ENCODE measurements around the gene DCAF7.

Gene DCAF7

DNA sequence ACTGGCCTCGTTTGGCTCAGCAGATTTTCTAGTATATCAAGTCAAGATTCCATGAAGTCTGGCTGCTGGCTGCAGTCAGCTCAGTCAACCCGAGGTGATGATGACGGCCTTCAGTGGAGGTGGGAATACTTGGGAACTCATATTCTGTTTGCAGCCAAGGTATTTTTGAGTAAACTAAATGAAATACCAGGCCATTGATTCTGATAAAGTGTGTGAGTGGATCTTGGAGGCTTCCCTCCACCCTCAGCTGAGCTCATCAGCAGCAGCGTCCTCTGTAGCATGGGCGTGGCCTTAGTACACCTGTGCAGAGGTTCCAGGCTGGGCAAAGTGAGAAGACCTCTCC lies 28.5 kb downstream of the DCAF7 start:
- no peak overlapping the region for H3K27ac ChIP-seq
- DNase-seq (ENCODE audit: low read depth, low spot score), result no peak

DNA sequence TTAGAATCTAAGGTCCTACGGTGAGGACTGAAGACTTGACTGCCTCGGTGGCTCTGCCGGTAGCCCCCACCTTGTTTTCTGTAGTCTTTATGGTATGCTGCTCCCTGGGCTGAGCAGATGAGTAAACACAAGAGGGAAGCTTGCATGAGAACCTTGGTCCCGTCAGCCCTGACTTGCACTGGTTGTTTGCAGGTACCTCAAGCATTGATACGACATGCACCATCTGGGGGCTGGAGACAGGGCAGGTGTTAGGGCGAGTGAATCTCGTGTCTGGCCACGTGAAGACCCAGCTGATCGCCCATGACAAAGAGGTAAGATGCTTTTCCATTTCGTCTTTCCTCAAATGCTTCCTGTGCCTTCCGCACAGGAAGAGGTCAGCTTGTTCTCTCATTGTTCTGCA lies 29.4 kb downstream of the DCAF7 start:
- no peak overlapping the region for H3K27ac ChIP-seq
- no peak for DNase-seq (ENCODE audit: low read depth, low spot score)

DNA sequence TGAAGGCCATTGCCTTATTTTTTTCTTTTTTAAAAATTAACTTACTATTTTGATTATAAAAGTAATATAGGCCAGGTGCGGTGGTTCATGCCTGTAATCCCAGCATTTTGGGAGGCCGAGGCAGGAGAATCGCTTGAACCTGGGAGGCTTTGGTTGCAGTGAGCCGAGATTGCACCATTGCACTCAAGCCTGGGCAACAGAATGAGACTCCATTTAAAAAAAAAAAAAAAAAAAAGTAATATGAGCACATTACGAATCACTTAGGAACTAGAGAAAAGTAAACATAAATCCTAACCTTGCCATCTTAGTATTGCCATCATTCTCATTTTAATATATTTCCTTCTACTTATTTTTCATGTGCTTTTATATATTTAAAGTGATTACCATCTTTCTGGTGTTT lies 37.5 kb downstream of the DCAF7 start:
- no peak for DNase-seq (ENCODE audit: low read depth, low spot score)
- H3K27ac ChIP-seq, result no peak overlapping the region

DNA sequence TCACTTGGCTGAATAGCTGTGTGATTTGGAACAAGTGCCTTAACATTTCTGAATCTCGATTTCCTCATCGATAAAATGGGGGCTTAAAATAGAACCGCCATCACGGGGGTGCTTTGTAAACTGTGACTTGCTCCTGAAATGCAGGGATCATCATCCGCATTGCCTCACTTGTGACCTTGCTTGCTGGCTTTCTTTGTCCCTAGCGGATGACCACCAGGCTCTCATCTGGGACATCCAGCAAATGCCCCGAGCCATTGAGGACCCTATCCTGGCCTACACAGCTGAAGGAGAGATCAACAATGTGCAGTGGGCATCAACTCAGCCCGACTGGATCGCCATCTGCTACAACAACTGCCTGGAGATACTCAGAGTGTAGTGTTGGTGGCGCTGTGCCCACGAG lies 38.5 kb downstream of the DCAF7 start:
- no peak overlapping the region for H3K27ac ChIP-seq
- DNase-seq (ENCODE audit: low read depth, low spot score), result no peak

DNA sequence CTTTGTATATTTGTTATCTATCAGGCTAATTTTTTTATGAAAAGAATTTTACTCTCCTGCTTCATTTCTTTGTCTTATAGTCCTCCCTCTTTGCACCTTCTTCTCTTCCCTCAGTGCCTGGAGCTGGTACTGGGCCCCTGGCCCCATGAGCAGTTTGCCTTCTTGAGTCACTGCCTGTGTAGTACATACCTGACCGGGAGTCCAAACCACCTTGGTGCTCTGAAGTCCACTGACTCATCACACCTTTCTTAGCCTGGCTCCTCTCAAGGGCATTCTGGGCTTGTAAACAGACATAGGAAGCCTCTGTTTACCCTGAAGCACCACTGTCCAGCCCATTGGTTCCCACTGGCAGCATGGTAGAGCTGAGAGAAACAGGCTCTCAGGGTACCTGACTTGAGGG lies 39.4 kb downstream of the DCAF7 start:
- DNase-seq (ENCODE audit: low read depth, low spot score), result peak; percentile 33
- no peak overlapping the region for H3K27ac ChIP-seq

DNA sequence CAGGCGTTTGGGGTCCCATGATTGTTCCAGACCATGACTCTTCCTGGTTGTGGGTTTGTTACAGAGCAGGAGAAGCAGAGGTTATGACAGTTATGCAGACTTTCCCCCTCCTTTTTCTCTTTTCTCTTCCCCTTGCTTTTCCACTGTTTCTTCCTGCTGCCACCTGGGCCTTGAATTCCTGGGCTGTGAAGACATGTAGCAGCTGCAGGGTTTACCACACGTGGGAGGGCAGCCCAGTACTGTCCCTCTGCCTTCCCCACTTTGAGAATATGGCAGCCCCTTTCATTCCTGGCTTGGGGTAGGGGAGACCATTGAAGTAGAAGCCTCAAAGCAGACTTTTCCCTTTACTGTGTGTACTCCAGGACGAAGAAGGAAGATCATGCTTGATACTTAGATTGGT lies 42.5 kb downstream of the DCAF7 start:
- no peak overlapping the region for H3K27ac ChIP-seq
- DNase-seq (ENCODE audit: low read depth, low spot score), result no peak

DNA sequence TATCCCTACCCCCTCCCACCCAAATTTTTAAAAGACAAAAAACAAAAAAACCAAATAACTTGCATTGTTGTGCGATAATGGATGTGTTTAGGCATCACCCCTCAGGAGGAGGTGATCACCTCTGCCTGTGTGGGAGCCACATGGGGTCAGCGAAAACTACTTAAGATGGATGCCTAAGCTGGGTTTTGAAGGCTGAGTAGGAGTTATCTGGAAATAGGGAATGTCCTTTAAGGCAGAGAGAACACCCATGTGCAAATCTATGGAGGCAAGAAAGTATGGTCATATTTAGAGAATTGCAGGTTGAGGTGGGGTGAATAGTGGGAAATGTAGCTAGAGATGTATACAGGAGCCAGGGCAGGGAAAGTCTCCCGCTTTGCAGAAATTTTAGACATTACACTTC lies 44.9 kb downstream of the DCAF7 start:
- DNase-seq (ENCODE audit: low read depth, low spot score), result no peak
- no peak overlapping the region for H3K27ac ChIP-seq

DNA sequence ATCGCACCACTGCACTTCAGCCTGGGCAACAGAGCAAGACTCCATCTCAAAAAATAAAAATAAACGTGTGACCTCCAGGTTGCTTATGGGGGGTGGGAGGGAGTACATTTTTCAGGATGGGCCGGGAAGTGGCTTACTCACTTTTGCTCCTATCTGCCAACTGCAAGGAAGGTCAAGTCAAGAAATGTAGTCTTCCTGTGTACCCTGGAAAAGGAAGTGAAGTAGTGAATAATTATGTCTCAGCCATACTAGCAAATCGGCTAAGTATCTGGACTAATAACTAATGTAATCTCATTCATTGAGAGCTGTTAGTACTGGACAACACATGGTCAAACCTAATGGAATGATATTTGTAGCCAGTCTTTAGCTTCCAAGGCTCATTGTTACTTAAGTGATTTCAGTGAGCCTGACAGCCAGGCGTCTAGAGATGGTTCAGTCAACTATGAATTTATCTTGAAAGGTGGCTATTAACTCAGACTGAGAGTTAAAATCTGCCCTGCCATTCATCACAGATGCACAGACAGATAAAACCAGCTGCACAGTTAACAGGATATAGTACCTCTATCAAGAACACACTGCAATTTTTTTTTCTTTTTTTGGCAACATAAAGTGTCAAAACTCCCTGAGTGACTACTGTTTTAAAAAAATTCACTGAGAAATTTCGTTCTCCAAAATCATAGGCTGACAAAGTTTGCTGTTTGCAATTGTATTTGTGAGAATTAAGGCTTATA lies 46.7 kb downstream of the DCAF7 start:
- H3K27ac ChIP-seq, result no peak overlapping the region

DNA sequence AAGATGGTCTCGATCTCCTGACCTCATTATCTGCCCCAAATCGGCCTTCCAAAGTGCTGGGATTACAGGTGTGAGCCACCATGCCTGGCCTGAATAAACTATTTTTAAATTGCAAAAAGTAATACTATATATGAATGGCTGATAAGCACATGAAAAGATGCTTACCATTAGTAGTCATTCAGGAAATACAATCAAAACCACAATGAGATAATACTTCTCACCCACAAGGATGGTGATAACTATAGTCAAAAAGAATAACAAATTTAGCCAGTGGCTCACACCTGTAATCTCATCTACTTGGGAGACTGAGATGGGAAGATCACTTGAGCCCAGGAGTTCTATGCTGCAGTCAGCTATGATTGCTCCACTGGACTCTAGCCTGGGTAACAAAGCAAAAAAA lies 48.0 kb downstream of the DCAF7 start:
- no peak overlapping the region for H3K27ac ChIP-seq
- DNase-seq (ENCODE audit: low read depth, low spot score), result no peak

More for the DNA sequence above, 46.7 kb downstream of the DCAF7 start:
- DNase-seq (ENCODE audit: low read depth, low spot score), result no peak

DNA sequence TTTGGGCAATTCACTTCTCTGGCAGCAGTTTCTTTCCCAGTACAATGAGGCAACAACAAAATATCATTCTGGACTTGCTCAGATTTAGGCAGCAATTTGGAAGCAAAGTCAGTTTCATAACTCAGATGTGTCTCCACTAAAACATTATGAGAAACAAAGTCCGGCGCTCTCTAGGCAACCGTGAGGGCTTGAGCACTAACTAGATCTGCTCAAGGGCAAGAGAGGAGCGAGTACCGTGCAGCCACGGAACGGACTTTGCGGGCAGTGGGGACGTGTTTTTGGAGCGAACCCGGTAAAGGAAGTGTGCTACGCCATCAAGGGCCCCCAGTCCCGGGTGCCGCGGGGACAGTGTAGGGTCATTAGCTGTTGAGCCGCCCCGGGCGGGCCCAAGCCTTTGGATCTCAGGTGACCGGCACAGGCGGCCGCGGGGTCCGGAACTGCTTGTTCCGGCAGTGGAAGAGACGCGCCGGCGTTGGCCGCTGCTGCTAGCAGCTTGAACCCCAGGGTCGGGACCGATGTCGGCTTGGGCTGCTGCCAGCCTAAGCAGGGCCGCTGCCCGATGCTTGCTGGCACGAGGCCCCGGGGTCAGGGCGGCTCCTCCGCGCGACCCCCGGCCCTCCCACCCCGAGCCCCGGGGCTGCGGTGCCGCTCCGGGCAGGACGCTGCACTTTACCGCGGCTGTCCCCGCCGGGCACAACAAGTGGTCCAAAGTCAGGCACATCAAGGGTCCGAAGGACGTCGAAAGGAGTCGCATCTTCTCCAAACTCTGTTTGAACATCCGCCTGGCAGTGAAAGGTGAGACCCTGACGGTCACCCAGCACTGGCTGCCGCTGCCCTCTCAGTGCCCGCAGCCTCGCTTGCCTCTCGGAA lies 50.5 kb downstream of the DCAF7 start, which contains the start of gene TACO1:
TACO1 (plus strand) TSS at position 327 of the 870 bp plus-strand sequence; CDS start at position 516, 189 bp downstream.
- H3K27ac ChIP-seq, result peak within 1 kb of the TSS; percentile 29
- DNase-seq (ENCODE audit: low read depth, low spot score), result peak; percentile 20

DNA sequence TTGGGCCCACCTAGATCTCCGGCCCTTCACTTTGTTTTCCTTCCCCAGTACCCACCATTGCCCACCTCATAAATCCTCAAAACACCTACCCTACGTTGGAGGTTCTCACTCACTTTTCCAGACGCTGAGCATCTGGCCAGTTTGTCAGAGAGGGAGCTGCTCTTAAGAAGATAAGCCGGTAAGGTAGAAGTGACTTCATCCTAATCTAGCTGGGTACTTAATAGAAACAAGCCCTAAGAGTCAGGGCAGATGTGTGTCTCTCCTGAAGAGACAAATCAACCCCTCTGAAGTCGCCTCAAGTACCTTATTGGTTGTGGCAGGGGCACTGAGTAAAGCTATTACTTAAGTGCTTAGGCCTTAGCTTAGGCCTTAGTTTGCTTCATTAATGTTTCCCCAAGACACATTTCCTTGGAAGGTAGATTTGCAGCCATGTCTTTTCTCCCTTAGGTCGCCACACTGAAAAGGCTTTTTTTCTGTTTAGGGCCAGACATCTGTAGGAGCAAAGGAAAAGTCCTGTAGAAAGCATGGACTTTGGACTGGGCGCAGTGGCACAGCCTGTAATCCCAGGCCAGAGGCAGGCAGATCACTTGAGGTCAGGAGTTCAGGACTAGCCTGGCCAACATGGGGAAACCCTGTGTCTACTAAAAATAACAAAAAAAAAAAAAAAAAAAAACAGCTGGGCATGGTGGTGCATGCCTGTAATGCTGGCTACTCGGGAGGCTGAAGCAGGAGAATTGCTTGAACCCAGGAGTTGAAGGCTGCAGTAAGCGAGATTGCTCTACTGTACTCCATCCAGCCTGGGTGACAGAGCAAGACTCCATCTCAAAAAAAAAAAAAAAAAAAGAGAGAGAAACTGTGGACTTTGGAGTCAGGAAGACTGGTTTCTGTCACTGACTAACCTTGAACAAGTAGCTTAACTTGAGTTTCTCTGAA lies 51.4 kb downstream of the DCAF7 start:
- no peak overlapping the region for H3K27ac ChIP-seq
- no peak for DNase-seq (ENCODE audit: low read depth, low spot score)

DNA sequence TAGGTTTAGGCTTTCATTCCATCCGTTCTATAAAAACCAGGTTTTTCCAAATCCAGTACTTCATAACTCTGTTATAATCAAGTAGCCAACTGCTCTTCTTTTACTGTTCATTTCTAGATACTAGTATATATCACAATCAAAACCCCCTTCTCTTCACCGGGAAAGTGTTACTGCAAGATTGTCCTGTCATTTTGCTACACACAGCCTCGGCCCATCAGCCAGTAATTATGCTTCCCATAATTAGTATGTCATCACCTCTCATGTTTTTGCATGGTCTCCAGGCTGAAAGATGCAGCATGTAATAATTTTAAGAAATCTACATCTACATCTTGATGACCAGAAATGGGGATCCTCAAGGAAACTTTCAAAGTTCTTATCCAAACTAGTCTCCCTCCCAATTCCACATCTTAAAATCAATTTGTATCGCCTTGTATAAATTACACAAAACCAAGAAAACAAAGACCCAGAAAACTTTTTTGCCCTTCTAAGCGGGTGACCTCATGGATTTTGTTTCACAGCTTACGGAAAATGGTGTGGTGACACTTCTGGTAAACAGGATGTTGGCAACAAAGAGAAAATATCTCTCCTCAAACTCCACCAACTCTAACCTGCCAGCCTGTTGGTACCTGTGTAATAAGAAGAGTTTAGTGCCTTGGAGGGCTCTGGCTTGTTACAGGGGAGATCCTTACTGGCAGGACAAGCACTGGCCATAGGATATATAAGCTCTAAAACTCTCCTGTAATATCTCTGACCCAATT lies 59.7 kb downstream of the DCAF7 start:
- H3K27ac ChIP-seq, result no peak overlapping the region
- no peak for DNase-seq (ENCODE audit: low read depth, low spot score)

DNA sequence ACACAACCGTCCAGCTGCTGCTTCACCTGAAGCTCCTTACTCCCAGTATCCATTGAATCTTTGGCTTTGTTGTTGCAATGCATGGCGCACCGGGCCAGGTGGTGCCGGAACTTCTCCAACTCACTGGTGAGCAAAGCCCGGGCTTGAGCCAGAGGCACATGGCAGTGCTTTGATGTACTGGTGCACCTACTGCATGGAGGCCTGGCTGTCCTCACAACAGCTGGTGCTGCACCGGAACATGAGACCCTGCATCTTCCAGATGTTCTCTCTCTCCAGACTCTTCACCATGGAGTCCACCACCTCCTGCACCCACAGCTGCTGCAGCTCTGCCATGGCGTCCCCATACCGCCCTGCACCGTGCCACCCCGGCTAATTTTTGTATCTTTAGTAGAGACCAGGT lies 60.6 kb downstream of the DCAF7 start:
- no peak overlapping the region for H3K27ac ChIP-seq
- DNase-seq (ENCODE audit: low read depth, low spot score), result no peak

DNA sequence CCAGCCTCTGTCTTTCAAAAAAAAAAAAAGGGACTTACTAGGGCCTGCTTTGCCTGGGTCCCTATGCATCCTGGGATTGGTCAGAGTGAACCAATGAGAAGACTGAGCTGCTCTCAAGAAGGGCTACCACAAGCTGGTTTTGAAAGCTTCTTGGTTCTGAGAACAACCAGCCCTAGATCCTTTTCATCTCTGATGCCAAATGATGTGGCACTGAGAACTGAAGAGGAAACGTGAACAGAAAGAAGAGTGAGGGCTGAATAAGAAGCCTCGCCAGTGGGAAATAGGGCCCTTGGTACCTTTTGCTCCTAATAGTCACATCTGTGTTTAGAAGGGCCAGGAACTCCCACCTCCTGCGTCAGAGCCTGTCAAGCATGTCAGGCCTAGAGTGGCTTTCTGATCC lies 61.1 kb downstream of the DCAF7 start:
- no peak for DNase-seq (ENCODE audit: low read depth, low spot score)
- no peak overlapping the region for H3K27ac ChIP-seq

DNA sequence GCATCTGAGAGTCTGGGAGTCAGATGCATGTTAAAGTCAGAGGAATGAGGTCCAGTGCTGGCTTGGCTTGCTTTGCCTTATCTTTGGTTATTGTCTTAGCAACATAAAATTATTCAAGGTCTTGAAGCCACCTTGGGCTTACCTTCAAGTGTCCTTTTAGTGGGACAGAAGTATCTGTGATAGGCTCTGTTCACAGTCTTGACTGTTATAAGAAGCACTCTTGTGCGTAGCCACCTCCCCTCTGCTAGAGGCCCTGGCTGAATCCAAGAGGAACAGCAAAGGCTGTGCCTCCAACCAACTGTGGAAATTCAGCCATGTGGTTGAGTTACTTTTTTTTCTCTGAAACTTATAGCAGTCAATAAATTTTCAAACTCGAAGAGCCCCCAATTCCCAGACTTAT lies 63.4 kb downstream of the DCAF7 start:
- no peak overlapping the region for H3K27ac ChIP-seq
- DNase-seq (ENCODE audit: low read depth, low spot score), result no peak

DNA sequence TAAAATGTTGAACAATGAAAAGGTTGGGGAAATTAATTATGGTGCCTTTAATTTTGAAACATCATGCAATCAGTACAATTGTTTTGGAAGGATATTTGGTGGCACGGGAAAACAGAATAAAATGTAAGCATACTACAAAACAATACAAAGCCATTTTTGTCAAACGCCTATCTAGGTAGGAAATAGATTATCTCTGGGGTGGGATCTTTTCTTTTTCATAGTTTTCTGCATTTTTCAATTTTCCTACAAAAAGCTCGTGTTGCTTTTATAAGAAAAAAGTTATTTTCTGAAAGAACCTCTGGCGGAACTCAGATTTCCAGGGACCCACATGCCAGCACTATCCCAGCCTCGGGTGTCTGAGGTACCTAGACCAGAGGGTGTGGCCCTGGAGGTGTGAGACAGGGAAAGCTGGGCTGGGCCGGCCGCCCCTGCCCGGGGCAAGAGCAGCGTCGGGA lies 71.0 kb downstream of the DCAF7 start:
- DNase-seq (ENCODE audit: low read depth, low spot score), result no peak

DNA sequence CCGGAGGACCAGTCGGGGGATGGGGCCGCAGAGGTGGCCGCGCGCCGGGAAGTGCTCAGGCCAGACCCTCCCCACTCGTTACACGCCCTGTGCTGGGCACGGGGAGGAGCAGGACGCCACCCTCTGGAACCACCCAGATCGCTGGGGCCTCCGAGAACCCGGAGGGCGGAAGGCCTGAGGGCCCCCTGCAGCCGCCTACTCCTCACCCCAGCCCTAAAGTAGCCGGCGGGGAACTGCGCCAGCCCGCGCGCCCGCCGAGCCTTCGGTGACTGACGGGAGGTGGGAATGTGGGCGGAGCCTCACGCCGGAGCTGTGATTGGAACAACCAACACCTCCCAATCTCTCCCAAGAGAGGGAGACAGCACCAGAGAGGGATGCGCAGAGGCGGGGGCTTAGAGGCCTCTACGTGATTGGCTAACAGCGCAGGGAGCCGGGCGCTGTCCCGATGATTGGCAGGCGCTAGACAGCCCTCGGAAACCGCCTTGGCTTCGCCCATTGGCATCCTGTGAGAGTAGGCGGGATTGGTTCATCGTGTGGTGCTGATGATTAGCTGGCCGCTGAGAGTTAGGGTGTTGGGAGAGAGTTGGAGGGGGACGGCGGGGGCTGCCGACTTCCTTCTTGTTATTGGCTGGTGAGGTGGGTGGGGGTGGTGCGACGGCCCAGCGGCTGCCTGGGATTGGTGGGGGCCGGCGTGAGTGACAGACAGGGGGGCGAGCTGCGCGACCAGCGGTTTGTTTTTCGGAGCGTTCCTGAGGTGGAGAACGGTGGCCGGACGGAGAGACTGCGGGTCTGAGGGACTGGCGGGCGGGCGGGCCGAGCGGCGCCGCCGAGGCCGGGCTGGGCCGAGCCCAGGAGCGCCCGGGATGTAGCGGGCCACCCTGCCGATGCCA lies 71.7 kb downstream of the DCAF7 start, which contains the start of gene MAP3K3:
MAP3K3 (plus strand) TSS at position 734 of the 890 bp plus-strand sequence. CDS start 343 bp downstream, outside the sequence.
- DNase-seq (ENCODE audit: low read depth, low spot score), result peak; percentile 99
- H3K27ac ChIP-seq, result peak within 1 kb of the TSS; percentile 47

More for the DNA sequence above, 71.0 kb downstream of the DCAF7 start:
- peak overlapping the region; percentile 29 for H3K27ac ChIP-seq

DNA sequence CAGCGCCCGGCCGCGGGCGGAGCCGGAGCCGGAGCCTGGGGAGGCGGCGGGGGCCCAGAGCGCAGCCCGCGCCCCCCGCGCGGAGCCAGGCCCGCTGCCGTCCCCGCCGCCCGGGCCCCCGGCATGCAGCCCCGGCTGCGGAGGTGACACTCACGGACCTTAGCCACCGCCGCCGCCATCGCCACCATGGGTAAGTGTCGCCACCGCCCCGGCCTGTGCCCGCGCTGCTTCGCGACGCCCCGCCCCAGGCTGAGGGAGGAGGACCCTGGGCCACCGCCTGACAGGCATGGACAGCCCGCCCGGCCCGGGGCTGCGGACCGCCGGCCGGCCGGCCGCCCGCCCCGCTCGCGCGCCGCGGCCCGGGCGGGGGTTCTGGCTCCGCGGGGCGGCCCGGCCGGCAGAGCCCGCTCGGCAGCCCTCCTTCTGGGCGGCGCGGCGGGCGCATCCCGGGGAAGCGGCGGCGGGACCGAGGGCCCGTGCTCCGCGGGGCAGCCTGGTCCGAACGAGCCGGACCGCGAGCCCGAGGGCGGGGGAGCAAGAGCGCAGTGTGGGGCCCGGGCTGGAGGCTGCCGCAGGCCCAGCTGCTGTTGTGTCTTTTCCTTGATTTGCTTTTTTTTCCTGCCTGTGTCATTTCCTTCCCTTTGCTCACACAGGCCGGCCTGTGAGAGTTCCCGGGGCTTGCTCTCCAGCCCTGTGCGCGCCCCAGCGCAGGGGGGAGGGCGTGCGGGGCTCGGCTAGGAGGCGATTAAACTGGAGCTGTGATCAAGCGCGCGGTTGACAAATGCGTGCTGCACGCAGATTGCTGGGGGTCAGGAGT lies 72.5 kb downstream of the DCAF7 start:
- H3K27ac ChIP-seq, result peak overlapping the region; percentile 47

More for the DNA sequence above, 72.5 kb downstream of the DCAF7 start:
- no peak for DNase-seq (ENCODE audit: low read depth, low spot score)
